GM12891 (cell line): ENCODE data around the gene PAFAH1B2.

Experiments
- PAX5 ChIP-seq: IDR thresholded peaks from 2 replicates; pipeline ENCODE4 v1.6.1; 2011; ENCODE audit warnings: low read length, moderate library complexity, mild to moderate bottlenecking; ENCODE audit not compliant: insufficient read depth, severe bottlenecking
- POLR2A ChIP-seq: IDR thresholded peaks from 2 replicates; pipeline ENCODE4 v1.6.1; 2011; ENCODE audit warnings: low read depth, low read length, control low read depth
- POLR2AphosphoS5 ChIP-seq: IDR thresholded peaks from 2 replicates; pipeline ENCODE4 v1.6.1; 2011; ENCODE audit warnings: low read depth, low read length, control low read depth
- SPI1 ChIP-seq: IDR thresholded peaks from 2 replicates; pipeline ENCODE4 v1.6.1; 2011; ENCODE audit warnings: low read depth, low read length, control low read depth
- TAF1 ChIP-seq: IDR thresholded peaks from 2 replicates; pipeline ENCODE4 v1.6.1; 2011; ENCODE audit warnings: low read depth, low read length, control low read depth

GRCh38 chr11:117095284-117096161 is 48.6 kb upstream of the PAFAH1B2 start:
- TF ChIP-seq POLR2A: no peak
- TF ChIP-seq POLR2AphosphoS5: no peak
- TF ChIP-seq TAF1: no peak
- no peak for TF ChIP-seq SPI1
- TF ChIP-seq PAX5: no peak
